Kidney epithelial cell (primary cell): Measurements from ENCODE around the gene KRTAP10-9. TPM values are rescaled to one million over a fixed set of nuclear protein-coding genes. Genes with fewer than 3 reads are reported as not detected.
"Not testable (repeated sequence)": the region's sequence is repeated elsewhere in the genome, so short reads cannot be mapped to it uniquely, and the experiment has no call there.

Experiments
- DNase-seq: peaks from one replicate; pipeline ENCODE4 v3.0.0-alpha.2; 2010; ENCODE audit warnings: low read depth
- H3K27me3 ChIP-seq: 2 replicates; pipeline ENCODE4 v1.6.0; 2011; ENCODE audit warnings: low read length; ENCODE audit not compliant: control insufficient read depth, insufficient read depth
- H3K36me3 ChIP-seq: 2 replicates; pipeline ENCODE4 v1.5.1; 2011; ENCODE audit warnings: low read length; ENCODE audit not compliant: control insufficient read depth, insufficient read depth
- H3K4me3 ChIP-seq: 2 replicates; pipeline ENCODE4 v1.5.1; 2011; ENCODE audit warnings: low read depth, mild to moderate bottlenecking, control low read depth, low read length
- total RNA-seq: library from RNA; depleted of rRNA; stranded (reverse); fragments of >200 nt; gene quantifications from 2 replicates; pipeline ENCODE4 v1.2.3, GENCODE V29; 2015
- TF ChIP-seq, protein P1 (sequence below): IDR thresholded peaks from 2 replicates; pipeline ENCODE4 v1.5.1; 2011; ENCODE audit warnings: mild to moderate bottlenecking, moderate library complexity, low read length, control low read depth, inconsistent platforms; ENCODE audit not compliant: insufficient read depth, poor library complexity, severe bottlenecking

KRTAP10-9 gene
- total RNA-seq, 1 donor from 2014 or later = not detected

- no peaks in the 10 kb centered on the region for H3K36me3 ChIP-seq
- no peak overlapping the region for H3K4me3 ChIP-seq
- TF ChIP-seq, protein P1, sequence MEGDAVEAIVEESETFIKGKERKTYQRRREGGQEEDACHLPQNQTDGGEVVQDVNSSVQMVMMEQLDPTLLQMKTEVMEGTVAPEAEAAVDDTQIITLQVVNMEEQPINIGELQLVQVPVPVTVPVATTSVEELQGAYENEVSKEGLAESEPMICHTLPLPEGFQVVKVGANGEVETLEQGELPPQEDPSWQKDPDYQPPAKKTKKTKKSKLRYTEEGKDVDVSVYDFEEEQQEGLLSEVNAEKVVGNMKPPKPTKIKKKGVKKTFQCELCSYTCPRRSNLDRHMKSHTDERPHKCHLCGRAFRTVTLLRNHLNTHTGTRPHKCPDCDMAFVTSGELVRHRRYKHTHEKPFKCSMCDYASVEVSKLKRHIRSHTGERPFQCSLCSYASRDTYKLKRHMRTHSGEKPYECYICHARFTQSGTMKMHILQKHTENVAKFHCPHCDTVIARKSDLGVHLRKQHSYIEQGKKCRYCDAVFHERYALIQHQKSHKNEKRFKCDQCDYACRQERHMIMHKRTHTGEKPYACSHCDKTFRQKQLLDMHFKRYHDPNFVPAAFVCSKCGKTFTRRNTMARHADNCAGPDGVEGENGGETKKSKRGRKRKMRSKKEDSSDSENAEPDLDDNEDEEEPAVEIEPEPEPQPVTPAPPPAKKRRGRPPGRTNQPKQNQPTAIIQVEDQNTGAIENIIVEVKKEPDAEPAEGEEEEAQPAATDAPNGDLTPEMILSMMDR = no peak
- DNase-seq = no peak
- H3K27me3 ChIP-seq = no peaks in the 10 kb centered on the region
Observed at GRCh38 chr21:44658913-44659595, 32.2 kb downstream of the KRTAP10-9 start.

GRCh38 chr21:44661567-44661966 is 34.7 kb downstream of the KRTAP10-9 start:
- DNase-seq, H3K36me3 ChIP-seq: not testable (repeated sequence)

DNA sequence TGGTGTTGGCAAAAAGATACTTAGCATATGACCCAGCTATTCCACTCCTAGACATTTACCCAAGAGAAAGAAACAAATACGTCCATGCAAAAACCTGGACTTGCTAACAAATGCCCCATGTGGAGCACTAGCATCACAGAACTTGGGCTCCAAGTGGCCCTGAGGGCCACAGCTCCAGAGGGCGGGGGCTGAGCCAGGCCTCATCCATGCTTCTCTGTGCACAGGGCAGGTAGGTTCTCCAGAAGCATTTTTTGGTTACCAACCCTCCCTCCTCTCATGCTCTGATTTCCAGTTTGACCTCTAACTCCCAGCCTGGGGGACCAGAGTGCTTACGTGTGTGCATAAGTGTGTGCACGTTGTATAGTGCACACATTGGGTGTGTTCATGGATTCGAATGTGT is 37.8 kb downstream of the KRTAP10-9 start:
- Histone ChIP-seq H3K27me3 (no peaks in the 10 kb centered on the region), H3K36me3 (no peaks in the 10 kb centered on the region), H3K4me3 (no peak overlapping the region)
- TF ChIP-seq, protein P1 = no peak
- DNase-seq = no peak

More at GRCh38 chr21:44661567-44661966, 34.7 kb downstream of the KRTAP10-9 start:
- not testable (repeated sequence) for H3K27me3 ChIP-seq, H3K4me3 ChIP-seq

- Histone ChIP-seq H3K27me3 (no peaks in the 10 kb centered on the region), H3K4me3 (no peak within 1 kb of the TSS), H3K36me3 (no peaks in the 10 kb centered on the region)
- DNase-seq = no peak
- TF ChIP-seq, protein P1 = no peak
Observed at GRCh38 chr21:44666401-44667320, 39.8 kb downstream of the KRTAP10-9 start, which contains the start of gene KRTAP12-2. KRTAP12-2 (minus strand) TSS chr21:44666927; CDS start chr21:44666886, 41 bp downstream.

DNA sequence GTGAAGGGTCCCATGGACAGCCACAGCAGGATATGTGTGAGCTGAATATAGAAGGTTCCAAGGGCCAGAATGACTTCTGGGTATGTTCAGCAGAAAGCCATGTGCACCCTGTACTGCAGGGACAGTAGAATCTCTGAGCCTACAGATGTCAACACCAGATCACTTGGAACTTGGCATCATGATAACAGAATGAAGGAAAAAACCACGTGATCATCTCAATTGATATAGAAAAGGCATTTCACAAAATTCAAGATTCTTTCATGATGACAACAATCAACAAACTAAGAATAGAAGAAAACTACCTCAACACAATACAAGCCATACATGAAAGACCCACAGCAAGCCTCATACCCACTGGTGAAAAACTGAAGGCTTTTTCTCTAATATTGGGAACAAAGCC is 40.7 kb downstream of the KRTAP10-9 start:
- no peak for DNase-seq
- TF ChIP-seq, protein P1 = no peak
- H3K36me3 ChIP-seq = no peaks in the 10 kb centered on the region
- H3K4me3 ChIP-seq = no peak overlapping the region
- H3K27me3 ChIP-seq = no peaks in the 10 kb centered on the region
